ENCODE data around the gene TMA7B. TPM values are rescaled to one million over a fixed set of nuclear protein-coding genes. Genes with fewer than 3 reads are reported as not detected.

TMA7B gene
- total RNA-seq, 1 donor from 2014 or later, result not detected

DNA sequence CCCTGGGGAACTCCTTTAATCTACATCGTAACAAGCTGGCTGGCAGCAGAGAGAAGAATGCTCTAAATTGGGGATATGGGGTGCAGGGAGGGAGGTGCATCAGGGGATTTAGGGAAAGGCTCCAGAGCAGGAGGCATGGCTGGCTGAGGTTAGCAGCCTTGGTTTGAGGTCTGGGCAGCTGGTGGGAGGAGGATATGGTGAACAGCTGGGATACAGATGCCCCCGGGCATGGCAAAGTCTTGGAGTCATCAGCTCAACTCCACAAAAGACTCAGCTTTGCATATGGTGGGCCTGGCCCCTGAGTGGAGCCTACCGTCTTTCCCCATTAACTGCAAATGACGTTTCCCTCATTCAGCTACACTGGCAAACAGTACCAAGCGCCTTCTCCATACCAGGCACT, 40.0 kb downstream of the TMA7B start:
- Histone ChIP-seq H3K27me3 (ENCODE audit: control insufficient read depth, insufficient read depth, low read length) (peaks cover 2% of the 10 kb centered on the region), H3K36me3 (ENCODE audit: control insufficient read depth, insufficient read depth, low read length) (no peaks in the 10 kb centered on the region), H3K4me3 (ENCODE audit: low read depth, low read length) (no peak overlapping the region)
- no peak for DNase-seq (ENCODE audit: low read depth)
- TF ChIP-seq, protein P1, sequence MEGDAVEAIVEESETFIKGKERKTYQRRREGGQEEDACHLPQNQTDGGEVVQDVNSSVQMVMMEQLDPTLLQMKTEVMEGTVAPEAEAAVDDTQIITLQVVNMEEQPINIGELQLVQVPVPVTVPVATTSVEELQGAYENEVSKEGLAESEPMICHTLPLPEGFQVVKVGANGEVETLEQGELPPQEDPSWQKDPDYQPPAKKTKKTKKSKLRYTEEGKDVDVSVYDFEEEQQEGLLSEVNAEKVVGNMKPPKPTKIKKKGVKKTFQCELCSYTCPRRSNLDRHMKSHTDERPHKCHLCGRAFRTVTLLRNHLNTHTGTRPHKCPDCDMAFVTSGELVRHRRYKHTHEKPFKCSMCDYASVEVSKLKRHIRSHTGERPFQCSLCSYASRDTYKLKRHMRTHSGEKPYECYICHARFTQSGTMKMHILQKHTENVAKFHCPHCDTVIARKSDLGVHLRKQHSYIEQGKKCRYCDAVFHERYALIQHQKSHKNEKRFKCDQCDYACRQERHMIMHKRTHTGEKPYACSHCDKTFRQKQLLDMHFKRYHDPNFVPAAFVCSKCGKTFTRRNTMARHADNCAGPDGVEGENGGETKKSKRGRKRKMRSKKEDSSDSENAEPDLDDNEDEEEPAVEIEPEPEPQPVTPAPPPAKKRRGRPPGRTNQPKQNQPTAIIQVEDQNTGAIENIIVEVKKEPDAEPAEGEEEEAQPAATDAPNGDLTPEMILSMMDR (IDR thresholded peaks at IDR 0.05; ENCODE audit: insufficient read depth, low read length, poor library complexity, severe bottlenecking), result no peak

GRCh38 chr22:40001106-40001505, 40.9 kb downstream of the TMA7B start:
- no peaks in the 10 kb centered on the region for H3K36me3 ChIP-seq (ENCODE audit: control insufficient read depth, insufficient read depth, low read length)

DNA sequence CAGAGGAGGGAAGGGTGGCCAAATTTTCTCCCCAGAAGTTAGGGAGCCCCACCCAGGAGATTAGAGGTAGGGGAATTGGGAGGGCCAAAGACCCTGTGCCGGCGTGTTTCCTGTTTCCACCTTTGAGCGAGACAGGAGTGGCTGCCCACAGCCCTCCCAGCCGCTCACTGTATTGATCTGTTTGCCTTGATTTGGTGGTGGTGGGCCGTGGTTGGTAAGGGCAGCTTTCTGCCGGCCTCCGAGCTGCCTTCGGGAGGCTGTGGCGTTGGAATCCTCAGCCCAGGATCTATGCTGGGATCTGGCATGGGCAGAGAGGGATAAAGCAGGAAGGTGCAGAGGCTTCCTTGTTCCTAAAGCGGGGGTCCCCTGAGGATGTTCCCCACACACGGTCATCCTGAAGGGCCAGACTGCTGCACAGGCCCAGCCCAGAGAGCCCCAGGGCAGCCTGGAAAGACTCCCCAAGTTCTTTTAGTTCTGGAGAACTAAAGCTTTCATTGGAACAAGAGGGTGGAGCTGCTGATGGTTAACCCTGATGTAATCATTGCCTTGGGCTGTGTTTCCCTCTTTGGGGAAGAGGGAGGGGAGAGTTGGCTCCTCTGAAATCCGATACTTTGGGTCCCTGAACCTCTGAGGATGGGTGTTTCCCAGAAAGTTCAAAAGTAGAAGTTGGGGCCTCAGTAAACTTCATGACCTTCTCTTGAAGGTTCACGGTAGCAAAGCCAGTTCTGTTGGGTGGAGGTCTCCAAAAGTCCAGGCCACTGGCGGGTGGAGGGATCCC, 41.8 kb downstream of the TMA7B start:
- H3K4me3 ChIP-seq (ENCODE audit: low read depth, low read length), result no peak overlapping the region
- DNase-seq (ENCODE audit: low read depth), result no peak
- peaks cover 3% of the 10 kb centered on the region for H3K27me3 ChIP-seq (ENCODE audit: control insufficient read depth, insufficient read depth, low read length)
- H3K36me3 ChIP-seq (ENCODE audit: control insufficient read depth, insufficient read depth, low read length), result no peaks in the 10 kb centered on the region
- TF ChIP-seq, protein P1 (IDR thresholded peaks at IDR 0.05; ENCODE audit: insufficient read depth, low read length, poor library complexity, severe bottlenecking), result no peak

More at GRCh38 chr22:40001106-40001505, 40.9 kb downstream of the TMA7B start:
- H3K27me3 ChIP-seq (ENCODE audit: control insufficient read depth, insufficient read depth, low read length), result no peaks in the 10 kb centered on the region
- DNase-seq (ENCODE audit: low read depth), result no peak
- no peak overlapping the region for H3K4me3 ChIP-seq (ENCODE audit: low read depth, low read length)
- TF ChIP-seq, protein P1 (IDR thresholded peaks at IDR 0.05; ENCODE audit: insufficient read depth, low read length, poor library complexity, severe bottlenecking), result no peak

GRCh38 chr22:40002935-40003715, 42.9 kb downstream of the TMA7B start:
- Histone ChIP-seq H3K36me3 (ENCODE audit: control insufficient read depth, insufficient read depth, low read length) (no peaks in the 10 kb centered on the region), H3K4me3 (ENCODE audit: low read depth, low read length) (no peak overlapping the region), H3K27me3 (ENCODE audit: control insufficient read depth, insufficient read depth, low read length) (peaks cover 6% of the 10 kb centered on the region)
- TF ChIP-seq, protein P1 (IDR thresholded peaks at IDR 0.05; ENCODE audit: insufficient read depth, low read length, poor library complexity, severe bottlenecking), result no peak
- DNase-seq (ENCODE audit: low read depth), result no peak

- H3K27me3 ChIP-seq (ENCODE audit: control insufficient read depth, insufficient read depth, low read length), result peaks cover 6% of the 10 kb centered on the region
- H3K36me3 ChIP-seq (ENCODE audit: control insufficient read depth, insufficient read depth, low read length), result no peaks in the 10 kb centered on the region
- TF ChIP-seq, protein P1 (IDR thresholded peaks at IDR 0.05; ENCODE audit: insufficient read depth, low read length, poor library complexity, severe bottlenecking), result no peak
- no peak overlapping the region for H3K4me3 ChIP-seq (ENCODE audit: low read depth, low read length)
- no peak for DNase-seq (ENCODE audit: low read depth)
Measured at GRCh38 chr22:40004836-40005235, 44.6 kb downstream of the TMA7B start.

Measured in kidney epithelial cell (primary cell).